NCI-H2029 treated with DMSO at 0.1 percent for 48 hours (cell line): Measurements from ENCODE around the gene GNPTAB.

Source experiments
- DNase-seq: peaks from one replicate; lab custom pipeline; 2025; lab: John Stamatoyannopoulos, UW

The GNPTAB gene

GRCh38 chr12:101696251-101697196, 134.2 kb downstream of the GNPTAB start:
- DNase-seq: no peak

GRCh38 chr12:101695706-101696105, 135.1 kb downstream of the GNPTAB start:
- DNase-seq: no peak
